Activated T-helper 1 cell treated with anti-CD3 and anti-CD28 coated beads, Interleukin-2, amount 50 U/mL, for 16 hours (primary cell): ENCODE measurements around the gene ASPN.

Experiments
- DNase-seq, 2 donors: peaks; one replicate each; pipeline ENCODE4 v3.0.0-alpha.2; 2020; ENCODE audit warnings: low read depth in 1 of 2, low spot score in 1 of 2

Gene ASPN

DNA sequence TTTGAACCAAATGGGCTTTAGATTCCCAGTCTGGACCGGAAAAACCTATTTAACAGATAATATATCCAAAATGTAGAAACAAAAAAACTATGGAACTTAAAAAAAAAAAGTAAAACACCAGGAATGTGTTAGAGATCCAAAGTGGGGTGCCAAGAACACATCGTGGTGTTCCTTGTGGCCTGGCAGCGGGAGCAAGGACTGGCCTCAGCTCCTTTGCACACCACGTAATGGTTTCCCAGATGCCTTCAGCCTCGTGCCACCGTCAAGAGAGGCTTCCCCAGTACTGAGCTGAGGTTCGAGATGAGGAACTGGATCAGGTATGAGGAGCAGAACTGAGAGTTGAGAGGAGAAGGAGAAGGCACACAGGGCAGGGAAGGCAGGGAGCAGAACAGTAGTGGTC lies 3.5 kb downstream of the ASPN start:
- no peak for DNase-seq

GRCh38 chr9:92476962-92477361 lies 5.3 kb downstream of the ASPN start:
- no peak for DNase-seq

- no peak for DNase-seq
Measured at GRCh38 chr9:92474587-92474986, 7.7 kb downstream of the ASPN start.

GRCh38 chr9:92468206-92468605 lies 14.1 kb downstream of the ASPN start:
- DNase-seq = no peak

DNA sequence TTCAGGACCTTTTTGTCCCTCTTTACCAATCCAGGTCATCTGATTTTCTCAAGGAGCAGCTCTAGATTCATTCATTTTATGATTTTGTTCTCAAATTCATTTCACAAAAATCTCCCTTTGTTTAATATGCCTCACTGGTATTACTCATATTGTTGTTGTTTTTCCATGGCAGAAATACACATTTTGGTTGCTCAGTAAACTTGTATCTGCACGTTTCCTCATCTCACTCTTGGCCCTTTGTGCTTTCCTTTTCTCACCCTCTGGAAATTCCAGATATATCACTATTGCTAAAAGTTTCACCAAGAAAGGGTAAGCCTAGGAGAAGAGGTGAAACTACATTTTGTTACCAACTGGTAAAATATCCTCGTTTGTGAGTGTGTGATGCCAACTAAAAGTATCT lies 14.8 kb downstream of the ASPN start:
- DNase-seq = no peak

- DNase-seq = no peak
Measured at GRCh38 chr9:92467041-92467440, 15.3 kb downstream of the ASPN start.

DNA sequence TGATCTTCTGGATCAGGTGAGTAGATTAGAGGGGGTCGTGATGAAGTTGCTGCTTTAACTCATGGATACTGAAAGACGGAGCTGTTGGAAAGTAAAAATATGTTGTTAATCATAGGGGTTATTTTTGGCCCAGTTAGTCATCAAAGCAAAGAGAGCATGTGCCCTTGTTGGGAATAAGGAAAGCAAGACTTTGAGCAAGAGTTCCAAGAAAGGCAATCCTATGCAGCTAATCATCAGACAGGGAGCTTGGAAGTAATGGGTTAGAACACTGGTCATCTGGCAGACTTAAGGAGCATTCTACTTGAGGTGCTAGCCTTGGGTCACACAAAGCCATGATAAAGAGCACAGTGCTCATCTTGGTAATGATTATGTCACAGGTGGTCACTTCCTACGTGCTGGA lies 18.3 kb downstream of the ASPN start:
- DNase-seq = no peak

GRCh38 chr9:92463387-92463786 lies 18.9 kb downstream of the ASPN start:
- DNase-seq = no peak

DNA sequence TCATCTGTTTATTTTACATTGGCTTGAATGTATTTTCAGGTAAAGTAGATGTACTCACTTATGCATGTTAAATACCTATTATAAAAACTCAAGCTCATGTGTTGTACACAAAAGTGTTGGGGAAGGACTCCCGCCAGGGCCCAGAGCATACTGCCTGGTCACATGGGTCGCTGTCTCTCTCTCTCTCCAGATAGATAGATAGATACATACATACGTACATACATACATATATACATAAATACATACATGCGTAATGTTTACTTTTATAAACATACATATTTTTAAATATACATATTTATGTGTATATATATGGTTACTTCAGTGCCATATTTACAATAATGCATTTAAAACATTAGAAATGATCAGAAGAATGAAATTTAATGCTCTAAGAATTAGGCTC lies 24.7 kb downstream of the ASPN start:
- no peak for DNase-seq

DNA sequence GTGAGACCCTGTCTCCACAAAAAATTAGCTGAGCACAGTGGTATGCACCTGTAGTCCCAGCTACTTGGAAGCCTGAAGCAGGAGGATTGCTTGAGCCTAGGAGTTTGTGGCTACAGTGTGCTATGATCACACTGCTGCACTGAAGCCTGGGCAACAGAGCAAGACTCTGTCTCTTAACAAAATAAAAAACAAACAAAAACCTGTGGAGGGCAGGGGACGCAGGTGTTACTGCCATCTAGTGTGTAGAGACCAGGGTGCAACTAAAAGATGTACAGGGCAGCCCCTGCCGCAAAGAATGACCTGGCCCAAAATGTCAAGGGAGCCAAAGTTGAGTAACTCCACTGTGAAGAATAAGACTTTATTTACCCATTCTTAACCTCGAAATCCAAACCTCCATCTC lies 27.1 kb downstream of the ASPN start:
- no peak for DNase-seq

GRCh38 chr9:92446536-92446935 lies 35.8 kb downstream of the ASPN start:
- no peak for DNase-seq

DNA sequence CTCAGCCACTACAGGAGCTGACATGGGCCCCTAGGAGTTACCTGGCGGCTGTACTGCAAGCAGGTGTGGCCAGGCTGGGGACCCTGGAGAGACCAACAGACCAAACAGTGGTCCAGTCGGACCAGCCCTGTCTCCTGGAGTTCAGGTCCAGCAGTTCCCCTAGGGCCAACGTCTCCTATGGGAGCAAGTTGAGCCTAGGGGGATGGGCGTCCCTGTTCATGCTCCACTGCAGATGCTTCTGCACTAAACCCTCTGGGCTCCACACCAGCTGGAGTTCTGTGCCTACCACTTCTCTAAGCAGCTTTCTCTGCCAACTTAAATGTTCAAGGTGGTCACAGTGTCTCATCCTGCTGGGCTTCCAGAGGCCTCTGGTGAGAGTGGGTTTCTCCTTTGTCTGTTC lies 37.5 kb downstream of the ASPN start:
- DNase-seq = no peak

- no peak for DNase-seq
Measured at GRCh38 chr9:92440751-92441046, 41.6 kb downstream of the ASPN start.

DNA sequence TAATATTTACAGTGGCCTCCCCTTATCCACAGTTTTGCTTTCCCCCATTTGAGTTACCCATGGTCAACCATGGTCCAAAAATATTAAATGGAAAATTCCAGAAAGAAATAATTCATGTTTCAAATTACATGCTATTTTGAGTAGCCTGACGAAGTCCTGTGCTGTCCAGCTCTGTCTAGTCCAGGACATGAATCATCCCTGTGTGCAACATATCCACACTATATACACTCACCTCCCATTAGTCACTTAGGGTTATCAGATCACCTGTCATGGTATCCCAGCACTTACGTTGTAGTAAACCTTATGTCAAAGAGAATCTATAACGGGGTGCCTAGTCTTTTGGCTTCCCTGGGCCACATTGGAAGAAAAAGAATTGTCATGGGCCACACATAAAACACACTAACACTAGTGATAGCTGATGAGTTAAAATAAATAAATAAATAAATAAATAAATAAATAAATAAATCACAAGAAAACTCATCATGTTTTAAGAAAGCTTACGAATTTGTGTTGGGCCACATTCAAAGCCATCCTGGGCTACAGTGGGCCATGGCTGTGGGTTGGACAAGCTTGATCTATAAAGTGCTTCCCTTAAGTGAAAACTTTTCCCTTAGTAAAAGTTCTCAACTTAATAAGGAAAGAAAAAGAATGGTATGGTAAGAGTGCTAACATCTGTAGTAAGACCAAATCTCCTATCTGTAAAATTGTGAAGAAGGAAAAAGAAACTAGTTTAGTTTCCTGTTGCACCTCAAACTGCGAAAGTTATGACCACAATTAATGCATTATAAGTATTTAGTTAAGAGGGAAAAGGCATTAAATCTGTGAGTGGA lies 42.2 kb downstream of the ASPN start:
- no peak for DNase-seq

GRCh38 chr9:92438900-92439526 lies 43.3 kb downstream of the ASPN start:
- no peak for DNase-seq

DNA sequence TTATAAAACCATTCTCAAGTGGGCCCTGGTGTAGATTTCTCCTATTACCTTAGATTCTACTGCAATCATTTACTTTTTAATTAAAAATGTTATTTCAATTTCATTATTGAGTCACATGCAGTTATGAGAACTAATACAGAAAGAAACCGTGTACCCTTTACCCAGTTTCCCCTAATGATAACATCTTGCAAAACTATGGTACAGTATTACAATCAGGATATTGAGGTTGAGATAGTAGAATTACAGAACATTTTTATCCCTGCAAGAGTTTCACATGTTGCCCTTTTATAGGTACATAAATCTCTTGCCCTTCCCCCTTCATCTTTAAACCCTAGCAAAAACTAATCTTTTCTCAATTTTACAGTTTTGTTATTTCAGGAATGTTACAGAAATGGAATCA lies 47.0 kb downstream of the ASPN start:
- DNase-seq = no peak

GRCh38 chr9:92432972-92433548 lies 49.2 kb downstream of the ASPN start:
- DNase-seq = no peak

DNA sequence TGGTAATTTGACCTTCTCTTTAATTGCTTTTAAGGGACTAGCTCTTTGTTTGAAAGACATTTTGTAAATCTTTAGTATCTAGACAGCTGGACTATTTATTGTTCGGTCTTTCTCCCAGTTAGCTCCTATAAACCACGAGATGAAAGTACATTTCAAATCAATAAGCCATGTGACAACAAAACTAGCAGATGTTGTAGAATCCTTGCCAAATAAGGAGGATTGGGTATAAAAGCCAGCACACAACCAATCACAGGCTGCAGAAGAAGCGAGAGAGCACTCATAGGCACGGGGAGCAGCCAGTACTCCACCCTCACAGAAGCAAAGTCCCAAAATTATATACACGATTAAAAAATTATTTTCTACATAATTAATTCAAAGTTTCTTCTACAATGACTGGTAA lies 50.0 kb downstream of the ASPN start:
- no peak for DNase-seq

DNA sequence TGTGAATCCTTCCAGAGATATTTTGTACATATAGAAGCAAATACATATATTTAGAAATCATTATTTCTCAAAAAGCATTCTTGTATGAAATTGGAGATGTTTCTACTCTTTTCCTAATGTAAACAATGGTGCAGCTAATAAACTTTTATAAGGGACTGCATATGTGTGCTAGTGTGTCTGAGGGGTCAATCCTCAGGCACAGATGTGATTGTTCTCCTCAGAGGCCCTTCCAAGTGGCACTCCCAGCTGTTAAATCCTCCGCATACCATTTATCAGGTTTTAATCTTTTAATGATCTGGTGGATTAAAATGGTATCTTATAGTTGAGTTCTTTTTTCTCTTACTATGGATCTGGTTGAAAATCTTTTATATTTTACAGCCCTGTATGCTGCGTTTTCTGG lies 52.5 kb downstream of the ASPN start:
- no peak for DNase-seq

DNA sequence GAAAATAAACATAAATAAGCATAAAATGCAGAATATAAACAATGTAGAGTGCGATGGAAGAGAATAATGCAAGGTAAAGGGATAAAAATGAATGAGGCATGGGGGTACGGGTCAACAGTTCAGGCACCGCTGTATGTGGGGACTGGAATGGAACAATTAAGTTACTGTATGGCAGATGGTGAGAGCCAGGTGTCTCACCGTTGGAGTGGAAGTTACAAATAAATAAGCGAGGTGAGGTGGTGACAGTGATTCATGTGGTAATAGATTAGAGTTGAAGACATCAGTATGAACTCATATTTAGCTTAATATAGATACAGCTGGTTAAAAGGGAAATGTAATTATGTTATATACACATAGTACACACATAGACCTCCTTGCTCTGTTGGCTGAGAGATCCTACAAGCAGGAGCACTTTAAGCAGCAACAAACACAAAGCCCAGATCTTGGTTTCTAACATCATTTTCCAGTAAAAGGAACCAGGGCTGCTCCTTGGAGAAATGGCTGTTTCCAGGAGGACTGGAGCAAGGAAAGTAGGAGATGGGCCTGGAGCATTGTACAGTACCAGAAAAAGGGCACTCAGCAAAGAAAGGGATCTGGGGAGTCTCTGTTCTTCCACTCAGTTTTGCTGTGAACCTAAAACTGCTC lies 55.7 kb downstream of the ASPN start:
- no peak for DNase-seq

DNA sequence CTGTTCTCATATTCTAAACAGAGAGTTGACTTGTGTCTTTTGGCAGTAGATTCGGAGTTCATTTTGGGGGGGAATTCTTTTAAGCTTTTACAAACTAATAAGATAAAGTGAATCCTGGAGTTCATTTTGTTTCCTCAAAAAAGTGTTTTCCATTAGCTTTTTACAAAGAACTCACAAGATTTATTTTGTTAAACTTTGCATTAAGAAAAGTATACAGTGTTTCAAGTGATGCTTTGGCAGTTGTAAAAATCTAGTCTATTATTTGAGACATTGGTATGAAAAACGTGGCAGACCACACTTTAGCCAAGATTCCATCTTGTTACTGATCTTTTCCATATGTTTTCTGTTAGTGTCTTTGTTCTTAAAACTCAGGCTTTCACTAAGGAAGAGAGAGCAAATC lies 56.8 kb downstream of the ASPN start:
- no peak for DNase-seq

GRCh38 chr9:92424340-92424739 lies 58.0 kb downstream of the ASPN start, which contains the start of gene OMD:
OMD (minus strand) TSS chr9:92424471; CDS start chr9:92417558, 6,913 bp downstream.
- DNase-seq = no peak
